PFSK-1 (cell line): Measurements from ENCODE around the gene IDH3G.

Experiments
- POLR2AphosphoS5 ChIP-seq: IDR thresholded peaks from 2 replicates; pipeline ENCODE4 v1.6.1; 2012; ENCODE audit warnings: low read depth, mild to moderate bottlenecking, control low read depth, low read length, moderate library complexity
- SIN3A ChIP-seq: IDR thresholded peaks from 2 replicates; pipeline ENCODE4 v1.6.1; 2012; ENCODE audit warnings: mild to moderate bottlenecking, low read length, moderate library complexity, borderline replicate concordance; ENCODE audit not compliant: insufficient read depth

DNA sequence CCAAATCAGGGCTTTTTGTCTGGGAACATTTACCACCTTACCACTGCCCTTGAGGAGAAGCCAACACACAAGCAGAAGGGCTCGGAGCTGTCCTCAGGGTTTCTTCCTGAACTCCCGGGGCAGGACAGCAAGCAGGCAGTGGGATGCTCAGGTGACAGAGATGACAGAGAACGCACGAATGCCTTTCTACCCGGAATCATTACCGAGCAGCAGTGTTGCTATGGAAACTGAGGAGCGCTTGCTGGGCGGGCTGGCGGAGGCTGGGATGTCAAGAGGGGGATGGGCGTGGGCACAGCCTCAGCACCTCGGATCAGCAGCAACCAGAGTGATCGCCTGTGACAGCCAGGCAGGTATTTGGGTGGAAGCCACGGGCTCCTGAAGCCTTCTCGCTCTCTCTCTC is 18.0 kb upstream of the IDH3G start:
- TF ChIP-seq SIN3A (no peak), POLR2AphosphoS5 (no peak)
